RWPE1 (cell line): ENCODE data around the gene SKOR1.

ENCODE experiments used
- CTCF ChIA-PET: fragments of 350-600 bp; sonication (Branson Sonifier 250); formaldehyde crosslinking; extraction: SDS; loops from one replicate; lab custom pipeline; 2021; lab: Yijun Ruan, JAX
- POLR2A ChIA-PET: fragments of 400-600 bp; formaldehyde crosslinking; extraction: SDS; loops from one replicate; lab custom pipeline; 2020; ENCODE audit warnings: antibody characterized with exemption; ENCODE audit not compliant: low non-redundant PET; lab: Yijun Ruan, JAX
- DNase-seq: peaks from one replicate; pipeline ENCODE4 v3.0.0; 2012; ENCODE audit warnings: low spot score
- H3K27ac ChIP-seq: fragments of 450-650 bp; 2 replicates; pipeline ENCODE4 v1.5.1; 2017
- CTCF ChIP-seq: fragments of 450-650 bp; conservative IDR thresholded peaks from 2 replicates; pipeline ENCODE4 v1.5.1; 2017; ENCODE audit warnings: low read depth, mild to moderate bottlenecking

Gene SKOR1

GRCh38 chr15:67870868-67871408 is 45.6 kb downstream of the SKOR1 start:
- TF ChIP-seq CTCF: no peak
- CTCF ChIA-PET: no interaction called here
- POLR2A ChIA-PET: no interaction called here
- no peak for DNase-seq
- no peak overlapping the region for H3K27ac ChIP-seq

- POLR2A ChIA-PET: no interaction called here
- no peak for TF ChIP-seq CTCF
- CTCF ChIA-PET: interaction anchor here (0.6 kb wide), 3 partner anchors 12 to 367 kb away, joined by 3 to 5 read pairs (median 5); no protein-coding TSS in a partner anchor
- H3K27ac ChIP-seq: no peak overlapping the region
- no peak for DNase-seq
Observed at GRCh38 chr15:67873777-67874176, 48.5 kb downstream of the SKOR1 start.

- no peak overlapping the region for H3K27ac ChIP-seq
- CTCF ChIA-PET: no interaction called here
- no peak for TF ChIP-seq CTCF
- POLR2A ChIA-PET: no interaction called here
- DNase-seq: no peak
Observed at GRCh38 chr15:67878712-67879206, 53.5 kb downstream of the SKOR1 start.

GRCh38 chr15:67879440-67880129 is 54.3 kb downstream of the SKOR1 start:
- POLR2A ChIA-PET: no interaction called here
- TF ChIP-seq CTCF: no peak
- CTCF ChIA-PET: interaction anchor here (0.7 kb wide), 1 partner anchor 308 kb away, joined by 5 read pairs; no protein-coding TSS in a partner anchor
- no peak for DNase-seq
- peak overlapping the region; percentile 52; the same call in 1 of the 2 replicates for H3K27ac ChIP-seq

- H3K27ac ChIP-seq: peak overlapping the region; percentile 52; the same call in 1 of the 2 replicates
- no peak for TF ChIP-seq CTCF
- ChIA-PET POLR2A (no interaction called here), CTCF (interaction anchor here (0.7 kb wide), 1 partner anchor 309 kb away, joined by 5 read pairs; no protein-coding TSS in a partner anchor)
- DNase-seq: peak; percentile 36
Observed at GRCh38 chr15:67880651-67881182, 55.4 kb downstream of the SKOR1 start.

- CTCF ChIA-PET: interaction anchor here (0.6 kb wide), 1 partner anchor 82 kb away, joined by 3 read pairs; no protein-coding TSS in a partner anchor
- no peak for TF ChIP-seq CTCF
- DNase-seq: no peak
- H3K27ac ChIP-seq: peak overlapping the region; percentile 92
- POLR2A ChIA-PET: interaction anchor here (0.5 kb wide), 1 partner anchor 21 kb away, joined by 3 read pairs; no protein-coding TSS in a partner anchor
Observed at GRCh38 chr15:67882487-67883233, 57.4 kb downstream of the SKOR1 start.
